ENCODE results near the gene TSPAN9.

Gene TSPAN9

DNA sequence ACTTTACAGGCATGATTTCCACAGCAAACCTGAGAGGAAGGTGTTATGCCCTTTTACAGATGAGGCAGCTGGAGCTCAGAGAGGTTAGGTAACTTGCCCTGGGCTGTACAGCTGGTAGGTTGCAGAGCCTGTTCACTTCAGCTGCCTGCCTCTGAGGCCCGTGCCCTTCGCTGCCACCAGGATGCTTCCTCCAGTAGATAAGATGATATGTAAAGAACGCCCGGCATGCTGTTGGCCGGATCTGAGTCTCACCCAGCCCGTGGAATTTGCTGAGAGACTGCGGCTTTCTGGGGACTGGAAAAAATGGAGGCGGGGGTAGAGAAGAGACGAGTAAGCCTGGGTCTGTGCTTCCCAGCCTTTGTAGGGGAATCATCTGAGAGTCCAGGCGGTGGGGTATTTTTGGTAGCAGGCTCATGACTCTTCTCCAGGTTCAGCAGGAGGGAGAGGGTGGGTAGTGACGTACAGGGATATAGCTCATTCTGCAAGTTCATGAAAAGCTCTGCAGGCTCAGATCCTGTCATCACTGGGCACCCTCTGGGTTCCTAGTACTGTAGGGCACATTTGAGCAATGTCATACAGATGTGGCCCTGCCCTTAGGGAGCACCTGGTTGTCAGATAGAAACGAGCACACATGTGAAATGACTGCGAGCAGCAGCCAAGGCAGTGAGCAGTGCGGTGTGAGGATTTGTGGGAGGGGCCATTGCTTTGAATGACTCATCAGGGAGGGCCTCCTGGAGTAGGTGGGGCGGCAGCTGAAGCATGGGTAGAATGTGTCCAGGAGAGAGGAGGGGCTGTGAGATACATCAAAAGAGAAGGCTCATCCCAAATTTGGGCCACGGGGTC, 159.4 kb downstream of the TSPAN9 start:
- H3K27me3 ChIP-seq (ENCODE audit: insufficient read depth, low read length) = no peaks in the 10 kb centered on the region
- H3K36me3 ChIP-seq (ENCODE audit: insufficient read depth, low read length) = no peaks in the 10 kb centered on the region
- H2AFZ ChIP-seq (ENCODE audit: low read depth, low read length) = no peak overlapping the region
- no peak overlapping the region for H3K4me3 ChIP-seq (ENCODE audit: low read length)
- H3K9me3 ChIP-seq (ENCODE audit: low read length) = no peaks in the 10 kb centered on the region
- peaks cover 2% of the 10 kb centered on the region for H3K4me1 ChIP-seq (ENCODE audit: insufficient read depth, low read length)

DNA sequence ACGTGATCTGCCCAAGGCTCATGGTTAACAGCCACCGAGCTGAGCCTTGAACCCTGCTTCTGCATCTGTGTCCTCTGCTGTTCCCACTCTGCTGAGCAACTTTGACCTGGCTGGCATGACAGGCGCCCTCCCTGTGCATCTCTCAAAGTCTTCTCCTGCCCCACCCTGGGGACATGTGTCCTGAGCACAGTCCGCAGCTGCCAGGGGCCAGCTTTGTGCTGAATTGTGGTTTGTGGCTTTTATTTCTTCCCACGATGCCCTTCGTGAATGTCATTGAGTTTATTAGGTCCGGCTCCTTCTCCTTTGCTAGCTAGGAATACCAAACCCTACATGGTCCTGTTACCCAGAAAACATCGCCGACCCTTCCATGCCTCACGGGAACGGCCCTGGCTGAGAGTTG, 161.0 kb downstream of the TSPAN9 start:
- no peak overlapping the region for H2AFZ ChIP-seq (ENCODE audit: low read depth, low read length)
- no peaks in the 10 kb centered on the region for H3K27me3 ChIP-seq (ENCODE audit: insufficient read depth, low read length)
- H3K4me3 ChIP-seq (ENCODE audit: low read length) = no peak overlapping the region
- H3K9me3 ChIP-seq (ENCODE audit: low read length) = no peaks in the 10 kb centered on the region
- peaks cover 2% of the 10 kb centered on the region for H3K4me1 ChIP-seq (ENCODE audit: insufficient read depth, low read length)
- no peaks in the 10 kb centered on the region for H3K36me3 ChIP-seq (ENCODE audit: insufficient read depth, low read length)

DNA sequence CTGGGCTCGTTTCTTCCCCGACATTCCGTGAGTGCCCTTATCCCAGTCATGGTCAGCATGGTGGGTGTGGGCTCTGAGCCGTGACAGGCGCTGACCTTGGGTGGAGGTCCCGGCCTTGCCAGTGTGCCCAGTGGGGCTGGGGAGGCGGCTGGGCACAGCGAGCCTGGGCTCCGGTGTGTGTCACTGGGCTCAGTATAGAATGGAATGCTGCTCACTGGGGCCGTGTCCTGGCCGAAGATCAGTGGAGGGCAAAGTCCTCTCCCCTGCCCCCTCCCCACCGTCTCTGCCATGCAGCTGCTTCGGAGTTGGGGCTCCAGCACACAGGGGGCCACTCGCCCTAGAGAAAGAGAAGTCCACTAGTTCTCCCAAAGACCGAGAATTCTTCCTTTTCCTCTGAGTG, 164.4 kb downstream of the TSPAN9 start:
- H3K4me3 ChIP-seq (ENCODE audit: low read length) = no peak overlapping the region
- H2AFZ ChIP-seq (ENCODE audit: low read depth, low read length) = no peak overlapping the region
- H3K27me3 ChIP-seq (ENCODE audit: insufficient read depth, low read length) = no peaks in the 10 kb centered on the region
- H3K4me1 ChIP-seq (ENCODE audit: insufficient read depth, low read length) = no peaks in the 10 kb centered on the region
- H3K9me3 ChIP-seq (ENCODE audit: low read length) = peaks cover 2% of the 10 kb centered on the region
- H3K36me3 ChIP-seq (ENCODE audit: insufficient read depth, low read length) = no peaks in the 10 kb centered on the region

DNA sequence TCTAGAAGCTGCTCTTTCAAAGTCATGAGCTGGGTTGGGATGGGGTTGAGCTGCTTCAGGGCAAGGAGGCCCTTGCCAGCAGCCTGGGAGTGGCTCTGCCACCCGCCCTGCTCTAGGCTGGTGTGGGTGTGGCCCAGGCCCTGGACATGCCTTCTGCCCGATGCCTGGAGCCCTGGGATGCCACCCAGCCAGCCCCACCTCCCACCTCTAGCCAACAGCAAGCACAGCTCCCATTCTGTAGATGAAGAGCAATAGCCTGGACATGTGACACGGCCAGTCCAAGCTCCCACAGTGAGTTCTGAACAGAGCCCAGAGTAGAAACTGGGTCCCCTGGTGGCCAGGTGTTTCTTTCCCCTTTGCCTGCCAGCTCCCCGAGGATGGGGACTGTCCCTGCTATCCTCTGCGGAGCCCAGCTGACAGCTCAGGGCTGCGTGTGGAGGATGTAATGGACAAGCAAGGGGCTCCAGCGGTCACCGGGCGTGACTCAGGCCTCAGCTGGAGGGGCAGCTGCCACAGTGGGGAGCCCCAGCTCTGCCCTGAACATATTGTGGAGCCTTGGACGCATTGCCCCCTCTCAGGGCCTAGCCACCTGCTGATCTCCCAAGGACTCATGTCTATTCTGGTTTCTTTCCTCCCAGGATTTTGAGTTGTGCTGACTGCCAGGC, 165.2 kb downstream of the TSPAN9 start:
- no peak overlapping the region for H3K4me3 ChIP-seq (ENCODE audit: low read length)
- peaks cover 2% of the 10 kb centered on the region for H3K9me3 ChIP-seq (ENCODE audit: low read length)
- no peak overlapping the region for H2AFZ ChIP-seq (ENCODE audit: low read depth, low read length)
- H3K4me1 ChIP-seq (ENCODE audit: insufficient read depth, low read length) = no peaks in the 10 kb centered on the region
- H3K27me3 ChIP-seq (ENCODE audit: insufficient read depth, low read length) = no peaks in the 10 kb centered on the region
- H3K36me3 ChIP-seq (ENCODE audit: insufficient read depth, low read length) = no peaks in the 10 kb centered on the region

DNA sequence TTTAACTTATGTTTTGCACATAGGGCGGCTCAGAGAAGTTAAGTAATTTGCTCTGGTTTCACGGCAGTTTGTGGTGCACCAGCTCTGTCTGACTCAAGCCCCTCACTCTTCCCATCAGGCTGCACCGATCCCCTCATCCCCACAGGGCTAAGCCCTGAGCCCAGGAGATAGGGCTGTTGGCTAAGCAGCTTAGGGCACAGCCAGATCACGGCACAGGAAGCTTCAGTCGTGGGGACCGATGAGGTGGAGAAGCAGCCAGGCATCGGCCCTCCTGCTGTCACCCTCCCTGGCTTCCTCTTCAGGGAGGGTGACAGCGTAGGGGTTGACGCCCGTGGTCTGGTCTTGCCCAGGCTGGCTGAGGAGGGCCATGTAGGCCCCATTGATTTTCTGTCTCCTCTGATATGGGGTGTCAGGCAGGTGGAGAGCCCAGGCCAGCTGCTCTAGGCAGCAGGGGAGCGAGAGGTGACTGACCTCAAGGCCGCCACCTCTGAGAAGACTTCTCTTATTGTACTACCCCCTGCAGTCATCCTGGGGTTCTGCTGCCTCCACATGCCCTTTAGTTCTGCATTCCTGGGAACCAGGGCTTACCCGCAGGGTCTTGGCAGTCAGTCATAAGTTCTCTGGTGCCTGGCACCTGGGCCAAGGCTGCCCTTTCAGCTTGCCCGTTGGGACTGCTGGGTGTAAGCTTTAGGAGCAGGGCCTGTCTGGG, 166.4 kb downstream of the TSPAN9 start:
- peaks cover 2% of the 10 kb centered on the region for H3K9me3 ChIP-seq (ENCODE audit: low read length)
- no peaks in the 10 kb centered on the region for H3K27me3 ChIP-seq (ENCODE audit: insufficient read depth, low read length)
- H2AFZ ChIP-seq (ENCODE audit: low read depth, low read length) = no peak overlapping the region
- no peaks in the 10 kb centered on the region for H3K36me3 ChIP-seq (ENCODE audit: insufficient read depth, low read length)
- no peaks in the 10 kb centered on the region for H3K4me1 ChIP-seq (ENCODE audit: insufficient read depth, low read length)
- no peak overlapping the region for H3K4me3 ChIP-seq (ENCODE audit: low read length)

DNA sequence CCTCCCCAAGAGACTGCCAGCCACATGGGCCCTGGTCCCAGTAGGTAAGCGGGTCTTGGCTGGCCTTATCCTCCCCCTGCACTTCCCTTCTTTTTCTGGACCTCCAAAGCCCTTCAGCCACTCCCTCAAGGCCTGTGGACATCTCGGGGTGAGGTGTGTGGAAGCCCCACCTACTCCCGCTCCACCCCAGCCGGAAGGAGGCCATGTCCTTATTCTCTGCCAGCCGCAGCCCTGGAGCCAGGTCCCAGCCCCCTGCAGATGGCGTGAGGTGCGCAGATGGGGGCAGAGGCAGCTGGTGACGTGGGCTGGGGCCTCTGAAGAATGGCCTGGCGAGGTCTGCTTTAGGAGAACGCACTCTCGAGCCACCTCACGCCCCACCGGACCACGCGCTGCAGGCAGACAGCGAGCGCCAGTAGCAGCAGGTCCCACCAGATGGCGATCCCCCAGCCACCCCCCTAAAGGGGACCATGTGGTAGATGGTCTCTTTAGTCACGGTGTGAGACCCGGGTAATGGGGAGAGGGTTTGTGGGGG, 167.1 kb downstream of the TSPAN9 start:
- Histone ChIP-seq H2AFZ (ENCODE audit: low read depth, low read length) (no peak overlapping the region), H3K36me3 (ENCODE audit: insufficient read depth, low read length) (no peaks in the 10 kb centered on the region), H3K4me1 (ENCODE audit: insufficient read depth, low read length) (no peaks in the 10 kb centered on the region), H3K9me3 (ENCODE audit: low read length) (peaks cover 2% of the 10 kb centered on the region), H3K27me3 (ENCODE audit: insufficient read depth, low read length) (no peaks in the 10 kb centered on the region), H3K4me3 (ENCODE audit: low read length) (no peak overlapping the region)

DNA sequence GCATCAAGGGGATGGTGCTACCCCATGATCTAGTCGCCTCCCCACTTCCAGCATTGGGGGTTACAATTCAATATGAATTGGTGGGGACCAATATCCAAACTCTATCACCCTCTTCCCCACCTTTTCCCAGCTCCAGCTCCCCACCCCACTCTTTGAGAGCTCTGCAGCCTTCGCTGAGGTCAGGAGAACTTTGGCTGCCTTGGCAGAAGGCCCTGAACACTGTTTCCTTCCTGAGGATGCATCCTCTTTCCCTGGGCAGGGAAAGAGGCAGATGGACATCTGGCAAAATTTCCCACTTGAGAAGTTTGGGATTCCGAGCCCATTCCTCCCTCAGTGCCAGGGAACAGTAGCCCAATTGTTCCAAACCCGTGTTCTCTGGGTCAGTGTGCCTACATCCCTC, 169.1 kb downstream of the TSPAN9 start:
- Histone ChIP-seq H3K4me3 (ENCODE audit: low read length) (no peak overlapping the region), H3K36me3 (ENCODE audit: insufficient read depth, low read length) (no peaks in the 10 kb centered on the region)

DNA sequence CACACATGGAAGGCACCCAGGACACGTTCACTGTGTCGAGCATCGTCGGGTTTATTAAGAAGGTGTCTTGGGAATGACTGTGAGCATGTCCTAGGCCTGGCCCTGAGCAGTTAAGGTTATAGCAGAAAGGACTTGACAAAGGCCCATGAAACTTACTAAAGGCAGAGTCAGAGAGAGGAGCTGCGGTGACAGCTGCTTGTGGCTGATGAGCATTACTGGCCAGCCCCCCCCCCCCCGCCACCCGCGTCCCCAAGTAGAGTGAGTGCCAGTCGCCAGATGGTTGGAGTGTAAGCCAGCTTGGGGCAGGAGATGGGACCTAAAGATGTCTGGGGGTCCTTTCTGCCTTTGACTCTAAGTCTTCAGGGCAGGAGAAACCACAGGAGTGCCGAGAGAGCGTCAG, 169.9 kb downstream of the TSPAN9 start:
- H3K4me1 ChIP-seq (ENCODE audit: insufficient read depth, low read length) = no peaks in the 10 kb centered on the region
- peaks cover 2% of the 10 kb centered on the region for H3K9me3 ChIP-seq (ENCODE audit: low read length)
- H3K36me3 ChIP-seq (ENCODE audit: insufficient read depth, low read length) = no peaks in the 10 kb centered on the region
- no peak overlapping the region for H3K4me3 ChIP-seq (ENCODE audit: low read length)
- no peak overlapping the region for H2AFZ ChIP-seq (ENCODE audit: low read depth, low read length)
- H3K27me3 ChIP-seq (ENCODE audit: insufficient read depth, low read length) = no peaks in the 10 kb centered on the region

More for the DNA sequence above, 169.1 kb downstream of the TSPAN9 start:
- Histone ChIP-seq H3K27me3 (ENCODE audit: insufficient read depth, low read length) (no peaks in the 10 kb centered on the region), H3K9me3 (ENCODE audit: low read length) (peaks cover 2% of the 10 kb centered on the region), H3K4me1 (ENCODE audit: insufficient read depth, low read length) (no peaks in the 10 kb centered on the region), H2AFZ (ENCODE audit: low read depth, low read length) (no peak overlapping the region)

DNA sequence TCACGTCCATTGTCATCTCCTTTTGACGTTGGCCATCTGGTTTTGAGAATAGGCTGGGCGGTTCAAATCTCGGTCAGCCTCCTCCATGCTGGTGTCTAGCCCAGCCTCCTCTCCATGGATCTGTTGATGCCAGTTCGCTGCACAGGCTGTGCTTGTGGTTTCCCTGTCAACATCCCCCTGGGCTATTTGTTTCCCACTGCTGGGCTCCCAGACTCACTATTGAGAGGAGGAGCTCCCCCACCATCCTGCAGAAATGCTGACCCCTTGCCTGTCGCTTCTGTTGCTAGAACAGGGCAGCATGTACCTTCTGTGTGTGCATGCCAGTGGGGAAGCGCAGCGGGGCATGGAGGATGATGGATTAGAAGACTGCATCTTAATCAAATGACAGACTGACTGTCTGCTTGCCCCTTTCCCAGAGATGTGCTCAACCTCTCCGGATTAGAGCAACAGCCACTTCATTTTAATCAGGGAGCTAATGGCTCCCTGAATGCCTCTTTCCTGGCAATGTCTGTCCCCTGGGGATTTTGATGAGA, 170.5 kb downstream of the TSPAN9 start:
- Histone ChIP-seq H3K36me3 (ENCODE audit: insufficient read depth, low read length) (no peaks in the 10 kb centered on the region), H2AFZ (ENCODE audit: low read depth, low read length) (no peak overlapping the region), H3K4me1 (ENCODE audit: insufficient read depth, low read length) (no peaks in the 10 kb centered on the region), H3K9me3 (ENCODE audit: low read length) (peaks cover 2% of the 10 kb centered on the region), H3K4me3 (ENCODE audit: low read length) (no peak overlapping the region), H3K27me3 (ENCODE audit: insufficient read depth, low read length) (no peaks in the 10 kb centered on the region)

DNA sequence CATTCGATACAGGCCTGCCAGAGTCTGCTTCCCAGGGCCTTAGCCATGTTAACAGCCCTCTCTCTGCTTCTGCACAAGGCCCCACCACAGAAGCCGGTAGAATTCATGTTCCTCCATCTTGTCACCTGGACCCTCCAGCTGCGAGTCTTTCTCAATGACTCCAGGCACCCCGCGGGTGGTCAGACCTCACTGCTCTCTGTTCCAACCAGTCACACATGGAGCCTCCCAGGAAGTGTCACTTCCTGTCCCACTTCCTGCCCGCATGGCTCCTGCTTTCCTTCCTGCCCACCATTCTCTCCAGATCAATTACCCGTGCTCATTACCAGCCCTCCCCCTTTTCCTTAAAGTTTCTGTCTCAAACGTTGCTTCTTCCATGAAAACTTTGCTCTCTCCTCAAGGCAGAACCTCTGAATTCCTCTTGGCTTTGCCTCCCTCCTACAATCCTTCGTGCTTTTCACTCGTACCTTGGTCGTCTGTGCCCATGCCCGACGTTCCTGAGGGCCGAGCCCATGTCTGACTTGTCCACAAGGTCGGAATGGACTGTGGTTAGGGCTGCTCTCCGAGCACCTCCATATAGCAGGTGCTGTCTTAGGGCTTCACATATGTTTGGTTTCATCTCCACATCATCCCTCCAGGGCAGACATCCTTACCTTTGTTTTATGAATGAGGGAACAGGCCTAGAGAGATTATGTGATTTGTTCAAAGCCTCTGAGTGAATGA, 172.1 kb downstream of the TSPAN9 start:
- Histone ChIP-seq H3K36me3 (ENCODE audit: insufficient read depth, low read length) (no peaks in the 10 kb centered on the region), H3K9me3 (ENCODE audit: low read length) (peaks cover 2% of the 10 kb centered on the region), H3K4me3 (ENCODE audit: low read length) (no peak overlapping the region), H3K4me1 (ENCODE audit: insufficient read depth, low read length) (no peaks in the 10 kb centered on the region), H2AFZ (ENCODE audit: low read depth, low read length) (no peak overlapping the region), H3K27me3 (ENCODE audit: insufficient read depth, low read length) (no peaks in the 10 kb centered on the region)

DNA sequence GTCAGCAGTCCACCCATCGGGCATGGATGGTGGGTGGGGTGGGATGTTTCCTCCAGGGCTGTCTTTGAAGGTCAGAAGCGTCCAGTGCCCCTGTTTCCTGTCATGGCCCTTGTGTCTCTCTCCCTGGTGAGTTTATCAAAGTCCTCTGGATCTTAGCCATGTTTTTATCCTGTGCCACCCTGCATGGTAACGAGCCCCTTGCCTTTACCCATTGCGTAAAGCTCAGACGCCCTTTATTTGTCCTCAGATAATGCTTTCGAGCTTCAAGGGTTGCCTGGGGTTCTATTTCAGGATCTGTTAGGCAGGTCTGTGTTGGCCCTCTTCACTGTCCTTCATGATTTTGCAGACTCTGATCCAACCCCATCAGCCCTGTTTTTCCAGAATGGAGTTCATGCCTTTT, 172.9 kb downstream of the TSPAN9 start:
- Histone ChIP-seq H3K4me1 (ENCODE audit: insufficient read depth, low read length) (no peaks in the 10 kb centered on the region), H3K36me3 (ENCODE audit: insufficient read depth, low read length) (no peaks in the 10 kb centered on the region), H3K9me3 (ENCODE audit: low read length) (peaks cover 2% of the 10 kb centered on the region), H3K4me3 (ENCODE audit: low read length) (no peak overlapping the region), H3K27me3 (ENCODE audit: insufficient read depth, low read length) (no peaks in the 10 kb centered on the region), H2AFZ (ENCODE audit: low read depth, low read length) (no peak overlapping the region)

DNA sequence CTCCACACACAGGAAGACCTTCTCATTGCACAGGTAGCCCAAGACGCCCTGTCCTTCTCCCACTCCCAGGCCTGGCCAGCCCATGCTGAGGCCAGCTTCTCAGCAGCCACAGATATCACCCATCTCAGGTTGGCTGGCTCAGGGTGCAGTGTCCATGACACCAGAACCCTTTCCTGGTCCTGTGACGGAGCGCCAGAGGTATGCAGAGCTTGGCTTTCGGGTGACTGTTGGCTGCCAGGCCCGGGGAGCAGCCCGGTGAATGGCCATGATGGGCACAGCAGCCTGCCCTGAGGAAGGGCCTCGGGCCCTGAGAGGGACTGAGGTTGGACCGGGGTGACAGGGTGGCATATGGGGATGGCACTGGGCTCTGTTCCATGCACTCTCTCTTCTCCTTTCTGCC, 173.4 kb downstream of the TSPAN9 start:
- Histone ChIP-seq H3K4me1 (ENCODE audit: insufficient read depth, low read length) (no peaks in the 10 kb centered on the region), H3K27me3 (ENCODE audit: insufficient read depth, low read length) (no peaks in the 10 kb centered on the region), H3K36me3 (ENCODE audit: insufficient read depth, low read length) (no peaks in the 10 kb centered on the region), H3K4me3 (ENCODE audit: low read length) (no peak overlapping the region), H3K9me3 (ENCODE audit: low read length) (peaks cover 2% of the 10 kb centered on the region), H2AFZ (ENCODE audit: low read depth, low read length) (no peak overlapping the region)
